ENCODE data around the gene LRTM2. TPM values are rescaled to one million over a fixed set of nuclear protein-coding genes. Genes with fewer than 3 reads are reported as not detected.

The LRTM2 gene
- total RNA-seq, 4 donors from 2014 or later: not detected

DNA sequence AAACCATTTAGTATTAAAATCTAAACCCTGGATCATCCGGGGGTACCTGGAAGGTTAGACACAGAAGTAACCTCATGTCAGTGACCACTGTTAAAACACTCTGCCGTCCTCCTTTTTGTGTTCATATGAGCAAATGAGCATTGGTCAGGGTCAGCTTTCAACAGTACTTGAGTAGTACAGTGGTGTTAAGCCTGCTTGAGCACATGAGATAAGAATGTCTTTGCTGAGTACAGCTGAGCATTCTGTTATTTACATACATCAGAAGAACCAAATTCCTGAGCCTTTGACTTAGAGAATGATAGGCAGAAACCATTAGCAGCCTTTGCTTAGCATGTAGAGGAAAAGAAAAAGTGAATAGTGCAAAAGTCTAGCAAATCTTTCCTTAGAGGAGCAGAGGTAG is 38.6 kb upstream of the LRTM2 start:
- TF ChIP-seq, protein P1, sequence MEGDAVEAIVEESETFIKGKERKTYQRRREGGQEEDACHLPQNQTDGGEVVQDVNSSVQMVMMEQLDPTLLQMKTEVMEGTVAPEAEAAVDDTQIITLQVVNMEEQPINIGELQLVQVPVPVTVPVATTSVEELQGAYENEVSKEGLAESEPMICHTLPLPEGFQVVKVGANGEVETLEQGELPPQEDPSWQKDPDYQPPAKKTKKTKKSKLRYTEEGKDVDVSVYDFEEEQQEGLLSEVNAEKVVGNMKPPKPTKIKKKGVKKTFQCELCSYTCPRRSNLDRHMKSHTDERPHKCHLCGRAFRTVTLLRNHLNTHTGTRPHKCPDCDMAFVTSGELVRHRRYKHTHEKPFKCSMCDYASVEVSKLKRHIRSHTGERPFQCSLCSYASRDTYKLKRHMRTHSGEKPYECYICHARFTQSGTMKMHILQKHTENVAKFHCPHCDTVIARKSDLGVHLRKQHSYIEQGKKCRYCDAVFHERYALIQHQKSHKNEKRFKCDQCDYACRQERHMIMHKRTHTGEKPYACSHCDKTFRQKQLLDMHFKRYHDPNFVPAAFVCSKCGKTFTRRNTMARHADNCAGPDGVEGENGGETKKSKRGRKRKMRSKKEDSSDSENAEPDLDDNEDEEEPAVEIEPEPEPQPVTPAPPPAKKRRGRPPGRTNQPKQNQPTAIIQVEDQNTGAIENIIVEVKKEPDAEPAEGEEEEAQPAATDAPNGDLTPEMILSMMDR (IDR thresholded peaks at IDR 0.05): no peak
- ATAC-seq (ENCODE audit: low FRiP score): no peak
- DNase-seq (ENCODE audit: low spot score): no peak

DNA sequence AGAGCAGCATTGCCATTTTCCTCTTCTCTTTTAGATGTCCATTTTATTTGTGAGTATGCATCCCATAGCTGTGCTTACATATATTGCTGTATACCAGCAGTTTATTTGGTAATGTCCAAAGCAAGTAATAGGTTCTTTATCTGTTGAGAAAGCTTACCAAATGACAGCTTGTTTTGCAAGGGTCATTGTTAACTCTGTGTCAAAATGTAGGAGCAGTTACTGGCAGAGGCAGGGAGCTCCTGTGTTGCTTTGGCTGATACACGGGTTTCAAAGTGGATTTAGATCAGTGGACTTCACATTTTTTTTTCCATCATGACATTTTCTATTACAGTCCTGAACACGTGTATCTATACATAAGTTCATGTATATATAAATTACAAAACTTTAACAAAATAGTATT is 38.1 kb upstream of the LRTM2 start:
- DNase-seq (ENCODE audit: low spot score): no peak
- TF ChIP-seq, protein P1 (IDR thresholded peaks at IDR 0.05): no peak
- ATAC-seq (ENCODE audit: low FRiP score): no peak

DNA sequence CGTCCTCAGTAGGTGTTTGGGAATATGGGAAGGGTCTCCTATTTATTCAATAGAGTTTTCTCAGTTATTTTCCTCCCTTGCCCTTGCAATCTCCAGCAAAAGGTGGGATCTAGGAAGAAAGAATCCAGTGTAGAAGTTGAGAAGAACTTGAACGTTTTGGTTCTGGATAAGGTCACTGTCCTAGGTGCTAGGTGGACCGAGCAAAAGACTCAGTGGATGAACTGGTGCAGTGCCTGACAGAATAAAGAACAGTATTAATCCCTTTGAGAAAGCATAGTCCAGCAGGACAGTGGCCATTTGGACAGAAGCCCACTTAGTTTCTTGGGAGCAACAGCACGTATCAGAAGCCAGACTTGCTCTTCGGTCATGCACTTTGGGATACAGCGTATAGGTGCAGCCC is 32.7 kb upstream of the LRTM2 start:
- ATAC-seq (ENCODE audit: low FRiP score): no peak
- TF ChIP-seq, protein P1 (IDR thresholded peaks at IDR 0.05): no peak
- no peak for DNase-seq (ENCODE audit: low spot score)

DNA sequence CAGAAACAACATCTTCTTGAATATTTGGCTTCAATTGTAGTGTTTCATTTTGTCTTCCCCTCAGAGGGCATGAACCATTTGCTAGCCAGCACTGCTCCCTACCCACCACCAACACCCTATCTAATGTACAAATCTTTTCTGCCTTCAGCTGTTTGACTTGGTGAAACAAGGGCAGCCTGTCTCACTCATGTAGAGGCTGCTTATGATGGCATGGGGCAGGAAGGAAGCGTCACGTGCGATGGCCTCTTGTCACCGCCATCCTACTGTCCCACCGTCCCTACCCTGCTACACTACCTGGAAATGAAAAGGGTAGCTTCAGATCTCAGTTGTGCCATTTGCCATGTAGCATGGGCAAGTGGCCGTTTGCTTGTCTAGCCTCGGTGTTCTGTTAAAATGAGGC is 29.9 kb upstream of the LRTM2 start:
- DNase-seq (ENCODE audit: low spot score): no peak
- TF ChIP-seq, protein P1 (IDR thresholded peaks at IDR 0.05): no peak
- ATAC-seq (ENCODE audit: low FRiP score): no peak

DNA sequence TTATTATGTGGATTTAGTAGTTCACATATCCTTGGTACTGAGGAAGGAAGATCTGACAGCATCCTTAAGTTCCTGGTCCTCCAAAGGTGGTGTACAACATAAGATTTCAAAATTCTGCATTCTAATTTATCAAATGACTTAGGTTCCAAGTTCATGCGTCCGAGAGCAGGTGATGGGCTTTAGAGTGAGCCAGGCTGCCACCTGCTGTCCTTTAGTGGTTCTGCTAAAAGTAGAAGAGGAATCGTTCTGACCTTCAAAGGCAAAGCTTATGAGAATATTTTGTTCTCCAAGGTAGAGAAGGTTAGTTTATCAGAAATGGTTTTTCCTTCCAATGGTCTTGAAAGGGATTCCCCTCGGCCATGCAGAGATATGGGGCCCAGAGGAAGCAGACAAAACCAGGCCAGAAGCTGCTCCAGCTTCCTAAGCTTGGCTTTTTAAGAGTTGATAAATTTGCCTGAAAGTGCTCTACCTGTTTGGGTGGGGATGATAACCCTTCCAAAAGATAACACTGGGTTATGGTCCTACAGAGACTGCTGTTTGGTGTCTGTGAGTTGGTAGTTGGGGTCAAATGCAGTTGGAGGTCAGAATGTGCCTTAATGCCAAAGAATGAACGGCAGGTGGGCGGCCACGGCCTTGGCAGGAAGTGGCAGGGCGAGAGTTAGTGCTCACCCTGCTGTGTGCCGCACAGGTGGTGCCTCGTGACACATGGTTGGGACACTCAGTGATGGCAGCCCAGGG is 29.1 kb upstream of the LRTM2 start:
- TF ChIP-seq, protein P1 (IDR thresholded peaks at IDR 0.05): peak in 2 of 3 donors; percentile 3 to 55
- DNase-seq (ENCODE audit: low spot score) (no peak), ATAC-seq (ENCODE audit: low FRiP score) (no peak)

DNA sequence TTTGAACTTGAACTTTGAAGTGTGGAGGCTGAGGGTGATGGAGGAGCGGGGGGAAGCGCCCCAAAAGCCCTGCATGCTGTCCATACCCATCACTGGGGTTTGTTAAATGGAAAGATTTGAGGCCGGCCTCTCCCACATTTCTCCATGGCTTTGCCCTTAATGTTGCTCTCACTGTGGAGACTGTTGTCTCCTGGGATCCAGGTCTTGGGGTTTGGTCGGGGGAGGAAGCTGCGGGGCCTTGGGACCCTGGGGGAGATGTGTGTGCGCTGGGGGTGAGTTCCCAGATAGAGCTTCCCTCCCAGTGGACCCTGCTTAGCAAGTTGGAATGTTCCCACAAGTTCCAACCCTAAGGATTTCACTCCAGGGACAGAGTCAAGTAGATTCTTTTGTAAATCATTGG is 28.0 kb upstream of the LRTM2 start:
- ATAC-seq (ENCODE audit: low FRiP score) (no peak), DNase-seq (ENCODE audit: low spot score) (no peak)
- TF ChIP-seq, protein P1 (IDR thresholded peaks at IDR 0.05): no peak

Data from omental fat pad (tissue), 4 donors.